ENCODE data around the gene OVCA2.

DNA sequence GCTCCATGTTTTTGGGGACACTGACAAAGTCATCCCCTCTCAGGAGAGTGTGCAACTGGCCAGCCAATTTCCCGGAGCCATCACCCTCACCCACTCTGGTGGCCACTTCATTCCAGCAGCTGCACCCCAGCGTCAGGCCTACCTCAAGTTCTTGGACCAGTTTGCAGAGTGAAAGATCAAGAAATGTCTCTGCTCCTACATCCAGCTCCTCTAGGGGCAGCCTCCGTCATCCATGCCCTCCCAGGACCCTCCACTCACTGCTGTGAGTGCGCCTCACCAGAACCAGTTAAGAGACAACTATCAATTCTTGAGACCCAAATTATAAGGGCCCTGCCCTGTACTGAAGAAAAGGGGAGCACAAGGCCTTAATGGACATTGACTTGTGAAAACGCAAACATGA, 1.1 kb downstream of the OVCA2 start:
- no peak for TF ChIP-seq POLR2A (IDR thresholded peaks at IDR 0.05)
- TF ChIP-seq, protein P1, sequence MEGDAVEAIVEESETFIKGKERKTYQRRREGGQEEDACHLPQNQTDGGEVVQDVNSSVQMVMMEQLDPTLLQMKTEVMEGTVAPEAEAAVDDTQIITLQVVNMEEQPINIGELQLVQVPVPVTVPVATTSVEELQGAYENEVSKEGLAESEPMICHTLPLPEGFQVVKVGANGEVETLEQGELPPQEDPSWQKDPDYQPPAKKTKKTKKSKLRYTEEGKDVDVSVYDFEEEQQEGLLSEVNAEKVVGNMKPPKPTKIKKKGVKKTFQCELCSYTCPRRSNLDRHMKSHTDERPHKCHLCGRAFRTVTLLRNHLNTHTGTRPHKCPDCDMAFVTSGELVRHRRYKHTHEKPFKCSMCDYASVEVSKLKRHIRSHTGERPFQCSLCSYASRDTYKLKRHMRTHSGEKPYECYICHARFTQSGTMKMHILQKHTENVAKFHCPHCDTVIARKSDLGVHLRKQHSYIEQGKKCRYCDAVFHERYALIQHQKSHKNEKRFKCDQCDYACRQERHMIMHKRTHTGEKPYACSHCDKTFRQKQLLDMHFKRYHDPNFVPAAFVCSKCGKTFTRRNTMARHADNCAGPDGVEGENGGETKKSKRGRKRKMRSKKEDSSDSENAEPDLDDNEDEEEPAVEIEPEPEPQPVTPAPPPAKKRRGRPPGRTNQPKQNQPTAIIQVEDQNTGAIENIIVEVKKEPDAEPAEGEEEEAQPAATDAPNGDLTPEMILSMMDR (IDR thresholded peaks at IDR 0.05 in 4 of 5, conservative IDR thresholded peaks at IDR 0.05 in 1 of 5): no peak
